Stimulated activated CD4-positive, alpha-beta T cell treated with anti-CD3 and anti-CD28 coated beads, Interleukin-4, amount 100 ng/mL, for 48 hours (primary cell): Measurements from ENCODE around the gene TBCD.

Experiments used
- DNase-seq, 2 donors: peaks; one replicate each; pipeline ENCODE4 v3.0.0-alpha.2; 2020; ENCODE audit warnings: low read depth in 2 of 2

Gene TBCD

DNA sequence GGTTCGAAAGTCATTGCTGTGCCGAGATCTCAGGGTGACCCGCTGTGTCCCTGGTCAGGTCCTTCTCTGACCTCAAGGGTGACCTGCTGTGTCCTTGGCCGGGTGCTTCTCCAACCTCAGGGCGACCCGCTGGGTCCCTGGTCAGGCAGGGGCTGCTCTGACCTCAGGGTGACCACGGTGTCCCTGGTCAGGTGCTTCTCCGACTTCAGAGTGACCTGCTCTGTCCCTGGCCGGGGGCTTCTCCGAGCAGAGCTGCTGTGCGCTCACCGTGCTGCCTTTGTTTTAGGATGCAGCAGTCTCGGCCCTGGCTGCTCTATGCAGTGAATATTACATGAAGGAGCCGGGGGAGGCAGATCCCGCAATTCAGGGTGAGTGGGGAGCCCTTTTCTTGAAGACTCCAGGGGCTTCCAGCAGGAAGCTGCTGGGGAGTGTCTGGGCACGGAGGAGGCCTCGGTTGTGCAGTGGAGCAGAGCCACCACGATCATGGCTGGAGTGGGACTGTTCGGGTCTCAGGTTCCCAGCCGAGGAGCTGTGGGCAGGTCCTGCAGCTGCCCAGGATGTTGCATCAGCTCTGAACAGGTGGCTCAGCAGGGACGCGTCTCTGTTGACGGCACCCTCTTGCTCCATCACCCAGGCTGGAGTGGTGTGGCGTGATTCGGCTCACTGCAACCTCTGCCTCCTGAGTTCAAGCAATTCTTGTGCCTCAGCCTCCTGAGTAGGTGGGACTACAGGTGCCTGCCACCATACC is 171.7 kb downstream of the TBCD start:
- DNase-seq = no peak

- no peak for DNase-seq
These were observed 172.3 kb downstream of the TBCD start for GRCh38 chr17:82924214-82924613.

- no peak for DNase-seq
These were observed 172.9 kb downstream of the TBCD start for GRCh38 chr17:82924812-82925211.

- DNase-seq = no peak
These were observed 173.5 kb downstream of the TBCD start for GRCh38 chr17:82925336-82925735.

DNA sequence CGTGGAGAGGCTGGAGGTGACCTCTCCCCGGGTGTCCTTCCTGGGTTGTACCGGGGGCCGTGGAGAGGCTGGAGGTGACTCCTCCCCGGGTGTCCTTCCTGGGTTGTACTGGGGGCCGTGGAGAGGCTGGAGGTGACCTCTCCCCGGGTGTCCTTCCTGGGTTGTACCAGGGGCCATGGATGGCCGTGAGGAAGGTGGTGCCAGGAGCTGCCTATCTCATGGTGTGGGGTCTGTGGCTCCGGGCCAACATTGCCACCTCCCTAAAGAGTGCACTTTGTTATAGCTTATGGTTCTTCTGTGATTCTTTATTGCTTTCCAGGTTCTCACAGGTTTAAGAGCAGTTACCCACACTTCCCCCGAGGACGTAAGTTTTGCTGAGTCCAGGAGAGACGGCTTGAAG is 174.2 kb downstream of the TBCD start:
- no peak for DNase-seq

DNA sequence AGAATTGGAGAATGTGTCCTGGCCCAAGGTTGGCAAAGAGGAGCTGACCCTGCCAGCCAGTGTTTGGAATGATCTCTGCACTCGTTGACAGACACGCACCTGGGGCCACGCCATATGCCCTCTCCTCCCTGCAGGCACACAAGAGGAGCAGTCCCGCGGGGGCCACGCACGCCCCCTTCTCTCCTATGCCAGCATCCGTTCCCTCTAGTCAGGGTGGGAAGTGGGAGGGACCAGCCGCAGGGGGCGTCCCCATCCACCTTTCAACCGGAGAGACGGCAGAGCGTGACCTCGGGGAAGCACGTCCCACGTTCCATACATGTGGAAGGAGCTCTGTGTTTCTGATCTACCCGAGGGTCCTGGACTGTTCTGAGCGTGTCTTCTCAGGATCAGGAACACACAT is 174.9 kb downstream of the TBCD start:
- no peak for DNase-seq

- no peak for DNase-seq
These were observed 175.4 kb downstream of the TBCD start for GRCh38 chr17:82927311-82927660.

- no peak for DNase-seq
These were observed 176.1 kb downstream of the TBCD start for GRCh38 chr17:82927661-82928601.

DNA sequence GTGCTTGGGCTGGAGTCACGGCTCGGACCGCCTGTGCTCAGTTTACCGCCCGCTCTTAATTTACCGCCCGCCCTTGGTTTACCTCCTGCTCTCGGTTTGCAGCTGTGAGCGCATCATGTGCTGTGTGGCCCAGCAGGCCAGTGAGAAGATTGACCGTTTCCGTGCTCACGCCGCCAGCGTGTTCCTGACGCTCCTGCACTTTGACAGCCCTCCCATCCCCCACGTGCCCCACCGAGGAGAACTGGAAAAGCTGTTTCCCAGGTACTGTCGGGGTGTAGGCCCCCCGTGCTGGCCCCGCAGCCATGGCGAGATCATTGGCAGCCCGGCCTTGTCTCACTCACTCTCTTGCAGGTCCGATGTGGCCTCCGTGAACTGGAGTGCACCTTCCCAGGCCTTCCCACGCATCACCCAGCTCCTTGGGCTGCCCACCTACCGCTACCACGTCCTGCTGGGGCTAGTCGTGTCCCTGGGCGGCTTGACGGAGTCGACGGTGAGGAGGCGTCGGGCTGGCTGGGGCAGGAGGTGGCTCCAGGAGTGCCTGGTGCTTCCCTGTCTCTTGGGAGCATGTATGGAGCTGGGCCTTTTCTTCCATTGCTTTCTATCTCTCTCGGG is 177.3 kb downstream of the TBCD start:
- no peak for DNase-seq

- DNase-seq = no peak
These were observed 177.8 kb downstream of the TBCD start for GRCh38 chr17:82929676-82930042.

- DNase-seq = no peak
These were observed 178.4 kb downstream of the TBCD start for GRCh38 chr17:82930043-82930923.

GRCh38 chr17:82930924-82931698 is 179.2 kb downstream of the TBCD start:
- DNase-seq = no peak

- no peak for DNase-seq
These were observed 180.0 kb downstream of the TBCD start for GRCh38 chr17:82931699-82932517.

DNA sequence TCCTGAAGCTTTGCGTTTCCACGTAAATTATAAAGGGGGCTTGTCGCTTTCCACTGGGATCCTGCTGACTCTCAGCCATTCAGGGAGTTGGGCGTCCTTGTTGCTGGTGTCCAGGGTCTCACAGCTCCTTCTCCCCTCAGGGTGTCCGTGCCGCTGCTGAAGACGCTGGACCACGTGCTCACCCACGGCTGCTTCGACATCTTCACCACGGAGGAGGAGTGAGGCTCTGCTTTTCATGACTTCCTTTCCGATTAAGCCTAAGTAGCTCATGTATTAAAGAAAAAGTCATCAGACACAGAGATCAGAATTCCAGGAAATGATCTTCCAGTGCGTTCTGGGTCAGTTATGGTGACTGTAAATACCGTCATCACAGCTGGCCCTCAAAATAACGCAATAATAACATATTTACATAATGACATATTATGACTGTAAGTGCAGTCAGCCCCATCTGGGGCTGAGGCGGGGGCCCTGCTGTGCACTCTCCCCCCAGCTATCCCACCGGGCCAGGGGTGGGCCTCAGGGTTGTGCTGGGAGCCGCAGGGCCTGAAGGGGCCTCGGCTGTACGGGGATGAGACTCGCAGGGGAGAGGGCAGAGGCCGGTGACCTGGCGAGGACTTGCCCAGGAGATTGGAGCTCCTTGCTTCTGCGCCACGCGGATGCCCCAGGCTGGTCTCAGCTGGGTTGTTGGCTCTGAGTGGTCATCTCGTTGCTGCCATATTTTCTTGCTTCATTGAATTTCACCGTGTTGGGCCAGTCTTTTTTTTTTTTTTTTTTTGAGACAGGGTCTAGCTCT is 180.8 kb downstream of the TBCD start:
- no peak for DNase-seq

- no peak for DNase-seq
These were observed 182.0 kb downstream of the TBCD start for GRCh38 chr17:82933911-82934310.

DNA sequence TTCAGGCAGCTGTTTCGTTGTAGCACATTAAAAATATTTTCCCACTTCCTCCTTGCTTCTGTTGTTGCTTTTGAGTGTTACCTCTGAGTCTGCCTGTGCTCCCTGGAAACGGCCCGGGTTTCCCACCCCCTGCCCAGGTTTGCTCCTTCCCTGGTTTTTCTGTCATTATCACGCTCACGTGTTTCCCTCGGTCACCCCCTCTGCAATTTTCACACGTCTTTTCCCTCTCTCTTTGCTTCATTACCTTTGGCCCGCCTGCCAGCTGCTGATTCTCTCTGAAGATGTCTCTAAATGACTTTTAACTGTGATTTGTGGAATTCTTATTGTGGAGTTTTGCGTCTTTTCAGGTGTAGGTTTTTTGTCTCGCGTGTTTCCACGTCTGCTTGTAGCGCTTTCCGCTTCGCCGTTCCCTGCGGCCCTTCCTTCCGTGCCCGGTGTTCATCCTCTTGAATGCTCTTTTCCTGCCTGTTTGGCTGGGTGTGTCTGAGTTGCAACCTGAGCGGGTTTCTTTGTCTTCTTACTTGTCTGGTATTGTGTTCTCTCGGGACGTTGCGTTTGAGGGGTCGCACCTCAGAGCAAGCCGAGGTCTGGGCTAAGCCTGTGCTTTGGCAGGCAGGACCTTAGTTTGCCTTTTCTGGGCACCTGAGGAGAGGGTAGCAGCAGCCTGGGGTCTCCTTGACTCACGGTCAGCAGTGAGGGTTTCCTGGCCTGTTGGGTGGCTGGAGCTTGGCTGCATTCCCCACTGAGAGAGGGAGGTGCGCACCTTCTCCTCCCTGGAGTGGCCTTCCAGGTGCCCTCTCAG is 184.3 kb downstream of the TBCD start:
- DNase-seq = no peak

DNA sequence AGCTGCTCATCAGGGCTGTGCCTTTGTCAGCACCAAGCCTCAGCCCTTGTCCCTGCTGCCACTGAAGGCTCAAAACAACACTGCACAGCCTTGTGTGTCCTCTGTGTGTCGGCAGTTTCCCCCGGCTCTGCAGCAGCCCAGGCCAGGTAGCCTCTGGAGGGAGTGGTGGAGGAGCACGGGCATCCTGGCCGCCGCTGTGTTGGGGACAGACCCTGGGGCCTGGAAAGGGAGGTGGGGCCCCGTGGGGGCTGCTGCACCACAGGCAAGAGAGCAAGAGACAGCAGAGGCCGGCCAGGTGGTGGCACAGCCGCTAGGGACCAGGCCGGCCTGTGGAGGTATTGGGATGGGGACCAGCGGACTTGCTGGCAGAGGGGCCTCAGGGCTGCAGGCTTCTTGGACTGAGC is 184.9 kb downstream of the TBCD start:
- DNase-seq = no peak
